Activated B cell treated with CpG ODN at 0.5 μM for 24 hours (primary cell): Measurements from ENCODE around the gene DCLRE1B. TPM values are rescaled to one million over a fixed set of nuclear protein-coding genes. Genes with fewer than 3 reads are reported as not detected.

Source experiments
- ATAC-seq: fragments of 200-7000 bp; cut with Tn5 transposase; one replicate; pipeline ENCODE4 v1.10.0; 2021; ENCODE audit warnings: low read depth, mild to moderate bottlenecking, moderate library complexity
- CTCF ChIA-PET: fragments of 350-600 bp; sonication (Branson Sonifier 250); formaldehyde crosslinking; loops from one replicate; lab custom pipeline; 2021; ENCODE audit warnings: antibody characterized with exemption; lab: Charles Lee
- POLR2A ChIA-PET: fragments of 350-600 bp; sonication (Branson Sonifier 250); formaldehyde crosslinking; loops from one replicate; lab custom pipeline; 2021; ENCODE audit warnings: antibody characterized with exemption; lab: Charles Lee
- DNase-seq: peaks from one replicate; pipeline ENCODE4 v3.0.0; 2022
- H3K27ac Mint-ChIP-seq: one replicate; pipeline ENCODE4 v1.8.0; 2020; ENCODE audit warnings: mixed read lengths
- H3K27me3 Mint-ChIP-seq: one replicate; pipeline ENCODE4 v1.8.0; 2021; ENCODE audit warnings: mixed read lengths
- H3K36me3 Mint-ChIP-seq: one replicate; pipeline ENCODE4 v1.8.0; 2021; ENCODE audit warnings: low read depth, mixed read lengths
- H3K4me1 Mint-ChIP-seq: one replicate; pipeline ENCODE4 v1.8.0; 2021; ENCODE audit warnings: mixed read lengths
- H3K4me3 Mint-ChIP-seq: one replicate; pipeline ENCODE4 v1.8.0; 2020; ENCODE audit warnings: mild to moderate bottlenecking, mixed read lengths
- H3K9me3 Mint-ChIP-seq: one replicate; pipeline ENCODE4 v1.8.0; 2020; ENCODE audit warnings: mixed read lengths
- intact Hi-C: fragments of 100-400 bp; cut with micrococcal nuclease; formaldehyde crosslinking; loops from one replicate; pipeline ENCODE4 v1.15.1; 2024
- total RNA-seq: library from RNA; stranded (reverse); gene quantifications from 2 replicates; pipeline ENCODE4 v1.2.3, GENCODE V29; 2022
- TF ChIP-seq, protein P1 (sequence below): fragments of 200-600 bp; IDR thresholded peaks from one replicate; pipeline ENCODE4 v1.8.0; 2022; ENCODE audit warnings: antibody characterized with exemption, mild to moderate bottlenecking

DCLRE1B gene
- total RNA-seq, 1 donor from 2014 or later, result 5.4 TPM

DNA sequence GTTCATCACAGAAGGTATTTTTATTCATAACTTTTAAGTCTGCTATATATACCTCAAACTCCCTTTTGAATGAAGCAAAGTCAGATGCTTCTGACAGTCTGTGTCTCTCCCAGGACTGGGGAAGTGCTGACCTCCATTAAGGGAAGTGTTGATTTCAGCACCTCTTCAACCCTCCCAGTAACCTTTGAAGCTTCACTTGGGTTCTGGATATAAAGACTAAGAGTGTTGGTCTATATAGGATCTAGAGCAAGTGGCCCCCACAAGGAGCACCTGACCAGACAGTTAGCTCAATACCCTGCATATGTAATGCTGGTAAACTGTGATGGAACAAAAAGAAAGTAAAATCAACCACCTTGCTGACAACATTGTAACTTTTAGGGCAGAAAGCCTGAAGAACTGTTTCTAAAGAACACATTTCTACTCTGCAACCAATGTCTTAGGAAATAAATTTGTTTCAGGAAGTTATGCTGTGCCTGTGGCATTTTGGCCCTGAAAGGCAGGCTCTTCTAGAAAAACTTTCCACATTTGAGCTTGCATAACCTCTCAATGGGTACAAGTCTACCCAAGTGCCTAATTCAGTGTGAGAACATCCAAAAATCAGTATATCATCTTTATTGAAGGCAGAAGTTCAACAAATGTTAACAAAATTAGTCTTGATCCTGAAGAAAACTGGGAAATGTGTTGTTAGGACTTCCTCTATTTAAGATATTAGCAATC is 32.7 kb upstream of the DCLRE1B start:
- ATAC-seq (no peak), DNase-seq (no peak)
- Mint-ChIP-seq H3K9me3 (no peaks in the 10 kb centered on the region), H3K4me1 (peaks cover 74% of the 10 kb centered on the region), H3K4me3 (peak overlapping the region; percentile 85), H3K27ac (peak overlapping the region; percentile 95), H3K27me3 (no peaks in the 10 kb centered on the region), H3K36me3 (peaks cover 8% of the 10 kb centered on the region)
- intact Hi-C loops, result no loop called here
- ChIA-PET CTCF (interaction anchor here (0.9 kb wide), 1 partner anchor 13 kb away, joined by 6 read pairs; no protein-coding TSS in a partner anchor), POLR2A (interaction anchor here (0.6 to 1.5 kb wide), 4 partner anchors 10 to 57 kb away, joined by 3 to 6 read pairs (median 4); partner anchors contain the start of genes AP4B1 and HIPK1)
- TF ChIP-seq, protein P1, sequence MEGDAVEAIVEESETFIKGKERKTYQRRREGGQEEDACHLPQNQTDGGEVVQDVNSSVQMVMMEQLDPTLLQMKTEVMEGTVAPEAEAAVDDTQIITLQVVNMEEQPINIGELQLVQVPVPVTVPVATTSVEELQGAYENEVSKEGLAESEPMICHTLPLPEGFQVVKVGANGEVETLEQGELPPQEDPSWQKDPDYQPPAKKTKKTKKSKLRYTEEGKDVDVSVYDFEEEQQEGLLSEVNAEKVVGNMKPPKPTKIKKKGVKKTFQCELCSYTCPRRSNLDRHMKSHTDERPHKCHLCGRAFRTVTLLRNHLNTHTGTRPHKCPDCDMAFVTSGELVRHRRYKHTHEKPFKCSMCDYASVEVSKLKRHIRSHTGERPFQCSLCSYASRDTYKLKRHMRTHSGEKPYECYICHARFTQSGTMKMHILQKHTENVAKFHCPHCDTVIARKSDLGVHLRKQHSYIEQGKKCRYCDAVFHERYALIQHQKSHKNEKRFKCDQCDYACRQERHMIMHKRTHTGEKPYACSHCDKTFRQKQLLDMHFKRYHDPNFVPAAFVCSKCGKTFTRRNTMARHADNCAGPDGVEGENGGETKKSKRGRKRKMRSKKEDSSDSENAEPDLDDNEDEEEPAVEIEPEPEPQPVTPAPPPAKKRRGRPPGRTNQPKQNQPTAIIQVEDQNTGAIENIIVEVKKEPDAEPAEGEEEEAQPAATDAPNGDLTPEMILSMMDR, result no peak

DNA sequence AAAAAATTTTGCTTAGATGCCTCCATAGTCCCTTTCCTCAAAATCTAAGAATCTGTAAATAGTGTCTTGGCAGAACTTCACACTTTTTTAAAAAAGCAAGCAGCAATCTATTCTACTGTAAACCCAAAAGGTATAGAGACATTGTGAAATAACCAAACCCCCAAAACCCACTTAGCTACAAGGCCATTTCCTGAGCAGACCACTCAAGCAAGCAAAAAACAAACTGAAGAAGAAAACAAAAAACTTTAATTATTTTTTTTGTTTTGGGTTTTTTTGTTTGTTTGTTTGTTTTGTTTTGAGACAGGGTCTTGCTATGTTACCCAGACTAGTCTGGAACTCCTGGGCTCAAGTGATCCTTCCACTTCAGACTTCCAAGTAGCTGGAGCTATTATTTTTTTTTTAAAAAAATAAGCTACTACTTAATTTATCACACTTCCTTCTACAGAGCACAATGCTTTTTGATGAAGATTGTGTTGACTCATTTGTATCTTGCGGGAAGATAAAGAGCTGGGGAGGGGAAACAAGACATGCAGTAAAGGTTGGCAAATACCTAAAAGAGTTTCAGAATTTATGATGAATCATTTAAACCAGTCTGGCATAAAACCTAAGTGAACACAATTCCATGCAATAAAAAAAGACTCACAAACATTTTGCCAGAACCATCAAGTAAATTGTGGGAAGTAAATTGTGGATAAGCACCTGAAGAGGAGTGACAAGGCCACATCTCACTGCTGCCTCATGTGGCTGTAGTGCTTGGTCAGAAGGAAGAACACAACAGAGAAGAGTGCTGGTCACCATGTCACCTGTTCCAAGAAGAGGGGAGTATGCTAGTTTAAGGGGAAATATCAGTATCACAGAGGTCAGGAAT is 30.9 kb upstream of the DCLRE1B start:
- peak overlapping the region; percentile 51 for H3K27ac Mint-ChIP-seq
- CTCF ChIA-PET, result interaction anchor here (0.8 to 2.0 kb wide), 4 partner anchors 15 to 40 kb away, joined by 3 to 5 read pairs (median 4); no protein-coding TSS in a partner anchor
- DNase-seq (no peak), ATAC-seq (no peak)
- no peaks in the 10 kb centered on the region for H3K9me3 Mint-ChIP-seq
- peaks cover 59% of the 10 kb centered on the region for H3K4me1 Mint-ChIP-seq
- H3K4me3 Mint-ChIP-seq, result no peak overlapping the region
- no peaks in the 10 kb centered on the region for H3K27me3 Mint-ChIP-seq
- TF ChIP-seq, protein P1, result no peak
- peaks cover 3% of the 10 kb centered on the region for H3K36me3 Mint-ChIP-seq
- intact Hi-C loops, result loop anchor here (1.0 kb wide), 1 partner anchor 39 kb away; no protein-coding TSS in a partner anchor
- POLR2A ChIA-PET, result interaction anchor here (0.5 to 1.7 kb wide), 3 partner anchors 15 to 56 kb away, joined by 3 to 9 read pairs (median 8); no protein-coding TSS in a partner anchor

DNA sequence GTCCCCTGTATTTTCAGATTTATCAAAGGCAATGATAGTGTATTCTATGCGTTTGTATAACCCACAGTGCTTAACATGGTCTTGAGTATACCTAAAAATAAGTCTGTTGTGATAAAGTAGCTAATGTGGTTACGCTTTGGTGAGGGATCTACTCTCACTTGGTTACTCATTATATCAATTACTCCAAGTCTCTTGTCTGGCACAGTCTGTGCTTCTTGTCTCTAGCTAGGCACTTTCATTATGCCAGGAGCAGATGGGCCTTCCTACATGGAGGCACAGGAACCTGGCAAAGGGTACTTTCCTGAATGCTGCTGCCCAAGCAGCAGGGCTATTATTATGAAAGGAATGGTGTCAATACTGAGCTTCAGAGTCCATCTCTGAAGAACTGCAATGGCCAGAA is 29.4 kb upstream of the DCLRE1B start:
- POLR2A ChIA-PET, result interaction anchor here (0.7 to 2.4 kb wide), 5 partner anchors 11 to 160 kb away, joined by 3 to 9 read pairs (median 4); partner anchors contain the start of genes AP4B1, HIPK1 and RSBN1
- Mint-ChIP-seq H3K4me1 (peaks cover 47% of the 10 kb centered on the region), H3K4me3 (no peak overlapping the region), H3K36me3 (peaks cover 3% of the 10 kb centered on the region), H3K9me3 (no peaks in the 10 kb centered on the region), H3K27ac (no peak overlapping the region), H3K27me3 (no peaks in the 10 kb centered on the region)
- no peak for DNase-seq
- ATAC-seq, result no peak
- TF ChIP-seq, protein P1, result no peak
- CTCF ChIA-PET, result interaction anchor here (2.0 kb wide), 1 partner anchor 16 kb away, joined by 5 read pairs; no protein-coding TSS in a partner anchor
- intact Hi-C loops, result no loop called here

DNA sequence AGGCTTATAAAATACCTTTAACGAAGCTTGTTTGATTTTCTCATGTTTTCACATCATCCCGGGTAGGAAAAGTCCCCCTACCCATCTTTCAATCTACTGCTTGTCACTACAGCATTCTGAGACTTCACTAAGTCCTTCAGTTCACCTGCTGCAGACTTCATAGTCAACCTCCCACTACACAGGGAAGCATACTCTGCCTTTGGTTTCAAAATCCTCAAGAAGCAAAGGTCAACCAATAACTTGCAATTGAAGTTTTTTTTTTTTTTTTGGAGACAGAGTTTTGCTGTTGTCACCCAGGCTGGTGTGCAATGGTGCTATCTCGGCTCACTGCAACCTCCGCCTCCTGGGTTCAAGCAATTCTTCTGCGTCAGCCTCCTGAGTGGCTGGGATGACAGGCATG is 28.9 kb upstream of the DCLRE1B start:
- POLR2A ChIA-PET, result interaction anchor here (0.7 to 2.4 kb wide), 3 partner anchors 28 to 160 kb away, joined by 4 to 9 read pairs (median 6); partner anchors contain the start of genes AP4B1 and HIPK1
- ATAC-seq (no peak), DNase-seq (no peak)
- Mint-ChIP-seq H3K27ac (no peak overlapping the region), H3K4me3 (no peak overlapping the region), H3K27me3 (no peaks in the 10 kb centered on the region), H3K36me3 (peaks cover 3% of the 10 kb centered on the region), H3K9me3 (no peaks in the 10 kb centered on the region), H3K4me1 (peaks cover 43% of the 10 kb centered on the region)
- CTCF ChIA-PET, result interaction anchor here (1.1 kb wide), 1 partner anchor 28 kb away, joined by 3 read pairs; the partner anchor contains the start of gene AP4B1
- TF ChIP-seq, protein P1, result no peak
- intact Hi-C loops, result no loop called here
